Measurements from ENCODE around the gene RECQL. TPM values are rescaled to one million over a fixed set of nuclear protein-coding genes. Genes with fewer than 3 reads are reported as not detected.

RECQL gene
- total RNA-seq, 1 donor from 2014 or later, result 60.6 TPM

GRCh38 chr12:21529456-21529855 is 28.0 kb upstream of the RECQL start:
- ATAC-seq (ENCODE audit: low read depth), result no peak
- Mint-ChIP-seq H3K9me3 (peaks cover under 1% of the 10 kb centered on the region), H3K4me3 (no peak overlapping the region), H3K36me3 (ENCODE audit: low read depth) (no peaks in the 10 kb centered on the region), H3K27ac (no peak overlapping the region), H3K4me1 (peaks cover 8% of the 10 kb centered on the region), H3K27me3 (peaks cover 27% of the 10 kb centered on the region)
- no peak for DNase-seq
- ChIA-PET POLR2A (no interaction called here), CTCF (no interaction called here)
- TF ChIP-seq, protein P1, sequence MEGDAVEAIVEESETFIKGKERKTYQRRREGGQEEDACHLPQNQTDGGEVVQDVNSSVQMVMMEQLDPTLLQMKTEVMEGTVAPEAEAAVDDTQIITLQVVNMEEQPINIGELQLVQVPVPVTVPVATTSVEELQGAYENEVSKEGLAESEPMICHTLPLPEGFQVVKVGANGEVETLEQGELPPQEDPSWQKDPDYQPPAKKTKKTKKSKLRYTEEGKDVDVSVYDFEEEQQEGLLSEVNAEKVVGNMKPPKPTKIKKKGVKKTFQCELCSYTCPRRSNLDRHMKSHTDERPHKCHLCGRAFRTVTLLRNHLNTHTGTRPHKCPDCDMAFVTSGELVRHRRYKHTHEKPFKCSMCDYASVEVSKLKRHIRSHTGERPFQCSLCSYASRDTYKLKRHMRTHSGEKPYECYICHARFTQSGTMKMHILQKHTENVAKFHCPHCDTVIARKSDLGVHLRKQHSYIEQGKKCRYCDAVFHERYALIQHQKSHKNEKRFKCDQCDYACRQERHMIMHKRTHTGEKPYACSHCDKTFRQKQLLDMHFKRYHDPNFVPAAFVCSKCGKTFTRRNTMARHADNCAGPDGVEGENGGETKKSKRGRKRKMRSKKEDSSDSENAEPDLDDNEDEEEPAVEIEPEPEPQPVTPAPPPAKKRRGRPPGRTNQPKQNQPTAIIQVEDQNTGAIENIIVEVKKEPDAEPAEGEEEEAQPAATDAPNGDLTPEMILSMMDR (IDR thresholded peaks at IDR 0.05), result no peak
- intact Hi-C loops (cut with micrococcal nuclease), result no loop called here

DNA sequence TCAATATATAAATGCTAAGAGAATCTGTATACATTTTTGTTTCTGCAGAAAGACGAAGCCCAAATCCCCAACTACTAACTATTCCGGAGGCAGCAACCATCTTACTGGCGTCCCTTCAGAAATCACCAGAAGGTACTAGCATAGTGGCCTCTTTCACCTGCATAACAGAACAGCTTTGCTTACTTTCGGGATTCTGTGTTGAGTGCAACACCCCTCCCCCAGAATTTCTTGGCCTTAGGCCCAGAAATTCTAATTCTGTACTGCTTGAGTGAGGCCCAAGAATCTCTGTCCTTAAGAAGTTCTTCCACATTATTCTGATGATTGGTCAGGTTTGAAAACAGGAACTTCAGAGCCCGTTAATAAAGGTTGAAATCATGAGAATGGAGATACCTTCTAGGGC is 27.5 kb upstream of the RECQL start:
- H3K27me3 Mint-ChIP-seq, result peaks cover 27% of the 10 kb centered on the region
- ATAC-seq (ENCODE audit: low read depth) (no peak), DNase-seq (no peak)
- H3K36me3 Mint-ChIP-seq (ENCODE audit: low read depth), result no peaks in the 10 kb centered on the region
- ChIA-PET CTCF (no interaction called here), POLR2A (interaction anchor here (2.0 kb wide), 1 partner anchor 27 kb away, joined by 18 read pairs; the partner anchor contains the start of genes GOLT1B and RECQL)
- TF ChIP-seq, protein P1 (IDR thresholded peaks at IDR 0.05), result no peak
- intact Hi-C loops (cut with micrococcal nuclease), result loop anchor here (1.0 kb wide), 1 partner anchor 28 kb away; the partner anchor contains the start of genes GOLT1B and RECQL
- H3K27ac Mint-ChIP-seq, result no peak overlapping the region
- H3K4me1 Mint-ChIP-seq, result peaks cover 8% of the 10 kb centered on the region
- no peak overlapping the region for H3K4me3 Mint-ChIP-seq
- peaks cover 4% of the 10 kb centered on the region for H3K9me3 Mint-ChIP-seq

GRCh38 chr12:21527451-21528180 is 26.2 kb upstream of the RECQL start:
- Mint-ChIP-seq H3K27me3 (peaks cover 24% of the 10 kb centered on the region), H3K4me3 (peak overlapping the region; percentile 74)

DNA sequence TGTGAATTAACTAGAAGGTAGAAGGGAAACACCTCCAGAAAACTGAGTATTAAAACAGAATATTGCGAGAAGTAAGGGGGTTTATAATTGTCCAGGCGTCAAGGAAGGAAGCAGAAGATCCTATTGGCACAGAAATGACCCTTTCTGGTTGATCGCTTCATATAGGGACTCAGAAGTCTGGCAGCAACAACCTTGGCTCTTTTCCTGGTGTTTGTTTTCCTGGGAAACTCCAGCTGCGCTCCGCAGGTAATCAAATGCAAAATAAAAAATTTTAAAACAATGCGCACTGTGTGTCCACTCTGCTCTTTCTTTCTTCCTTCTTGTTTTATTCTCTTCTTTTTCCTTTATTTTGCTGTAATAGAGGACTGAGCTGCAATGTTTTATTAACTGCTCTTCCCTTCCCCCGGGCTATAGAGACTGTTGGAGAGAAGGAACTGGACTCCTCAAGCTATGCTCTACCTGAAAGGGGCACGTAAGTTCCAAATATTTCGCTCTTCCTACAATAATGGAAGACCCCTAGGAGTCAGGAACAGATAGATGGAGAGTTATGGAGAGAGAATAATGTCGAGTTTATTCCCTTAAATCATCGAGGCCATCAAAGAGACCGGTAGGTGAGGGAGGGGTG is 25.4 kb upstream of the RECQL start:
- peaks cover 8% of the 10 kb centered on the region for H3K4me1 Mint-ChIP-seq
- DNase-seq (no peak), ATAC-seq (ENCODE audit: low read depth) (no peak)
- intact Hi-C loops (cut with micrococcal nuclease), result no loop called here
- H3K4me3 Mint-ChIP-seq, result peak overlapping the region; percentile 74
- CTCF ChIA-PET, result interaction anchor here (1.0 kb wide), 1 partner anchor 153 kb away, joined by 4 read pairs; no protein-coding TSS in a partner anchor
- H3K27ac Mint-ChIP-seq, result no peak overlapping the region
- H3K27me3 Mint-ChIP-seq, result peaks cover 21% of the 10 kb centered on the region
- H3K36me3 Mint-ChIP-seq (ENCODE audit: low read depth), result no peaks in the 10 kb centered on the region
- TF ChIP-seq, protein P1 (IDR thresholded peaks at IDR 0.05), result no peak
- POLR2A ChIA-PET, result interaction anchor here (0.7 to 2.0 kb wide), 3 partner anchors 25 to 163 kb away, joined by 3 to 18 read pairs (median 3); partner anchors contain the start of genes GOLT1B, PYROXD1 and RECQL
- peaks cover 4% of the 10 kb centered on the region for H3K9me3 Mint-ChIP-seq

More at GRCh38 chr12:21527451-21528180, 26.2 kb upstream of the RECQL start:
- Mint-ChIP-seq H3K9me3 (peaks cover 4% of the 10 kb centered on the region), H3K4me1 (peaks cover 8% of the 10 kb centered on the region), H3K36me3 (ENCODE audit: low read depth) (no peaks in the 10 kb centered on the region), H3K27ac (no peak overlapping the region)
- ATAC-seq (ENCODE audit: low read depth) (peak; percentile 97), DNase-seq (peak; percentile 54)
- intact Hi-C loops (cut with micrococcal nuclease), result loop anchor here (1.0 kb wide), 1 partner anchor 26 kb away; the partner anchor contains the start of genes GOLT1B and RECQL
- TF ChIP-seq, protein P1 (IDR thresholded peaks at IDR 0.05), result no peak
- ChIA-PET POLR2A (interaction anchor here (0.9 to 2.0 kb wide), 3 partner anchors 26 to 130 kb away, joined by 3 to 18 read pairs (median 3); partner anchors contain the start of genes GOLT1B, LDHB, PYROXD1 and RECQL), CTCF (interaction anchor here (1.0 kb wide), 1 partner anchor 152 kb away, joined by 4 read pairs; no protein-coding TSS in a partner anchor)

DNA sequence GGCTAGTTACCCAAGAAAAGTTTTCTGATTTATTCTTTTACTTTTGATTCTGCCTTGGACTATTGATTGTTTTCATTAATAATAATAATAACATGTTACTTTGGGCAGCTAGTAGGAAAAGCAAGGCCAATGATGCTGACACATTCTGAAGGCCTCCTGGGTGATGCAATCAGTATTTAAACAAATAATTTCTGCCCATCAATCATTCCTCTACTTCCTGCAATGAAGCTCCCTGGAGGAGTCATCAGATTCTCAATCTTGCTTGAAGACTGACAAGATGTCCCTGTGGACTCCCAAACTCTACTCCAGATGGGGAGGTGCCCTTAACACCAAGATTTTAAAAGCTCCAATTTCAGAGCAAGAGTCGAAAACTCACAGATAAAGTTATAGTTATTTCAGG is 24.6 kb upstream of the RECQL start, which contains the start of gene SPX:
Gene SPX, plus strand, starts transcription at position 244 of the 400 bp plus-strand sequence. CDS start 177 bp downstream, outside the sequence.
- peaks cover 8% of the 10 kb centered on the region for H3K4me1 Mint-ChIP-seq
- TF ChIP-seq, protein P1 (IDR thresholded peaks at IDR 0.05), result no peak
- no peaks in the 10 kb centered on the region for H3K36me3 Mint-ChIP-seq (ENCODE audit: low read depth)
- peaks cover 4% of the 10 kb centered on the region for H3K9me3 Mint-ChIP-seq
- DNase-seq (no peak), ATAC-seq (ENCODE audit: low read depth) (no peak)
- ChIA-PET CTCF (no interaction called here), POLR2A (no interaction called here)
- intact Hi-C loops (cut with micrococcal nuclease), result no loop called here
- H3K4me3 Mint-ChIP-seq, result peak within 1 kb of the TSS; percentile 74
- H3K27me3 Mint-ChIP-seq, result peaks cover 16% of the 10 kb centered on the region
- no peak within 1 kb of the TSS for H3K27ac Mint-ChIP-seq
